ENCODE data around the gene CELSR1.
"Not testable (repeated sequence)": the region's sequence is repeated elsewhere in the genome, so short reads cannot be mapped to it uniquely, and the experiment has no call there.

The CELSR1 gene

GRCh38 chr22:46533070-46533833 is 4.2 kb downstream of the CELSR1 start:
- DNase-seq (ENCODE audit: low spot score), result no peak

- no peak for DNase-seq (ENCODE audit: low spot score)
Measured at GRCh38 chr22:46532416-46532815, 5.0 kb downstream of the CELSR1 start.

GRCh38 chr22:46531581-46532175 is 5.7 kb downstream of the CELSR1 start:
- no peak for DNase-seq (ENCODE audit: low spot score)

GRCh38 chr22:46528121-46528610 is 9.3 kb downstream of the CELSR1 start:
- DNase-seq (ENCODE audit: low spot score), result peak; percentile 98

GRCh38 chr22:46526244-46526839 is 11.1 kb downstream of the CELSR1 start:
- no peak for DNase-seq (ENCODE audit: low spot score)

- DNase-seq (ENCODE audit: low spot score), result no peak
Measured at GRCh38 chr22:46525389-46526243, 11.8 kb downstream of the CELSR1 start.

- DNase-seq (ENCODE audit: low spot score), result no peak
Measured at GRCh38 chr22:46524203-46524740, 13.1 kb downstream of the CELSR1 start.

GRCh38 chr22:46522797-46523196 is 14.6 kb downstream of the CELSR1 start:
- DNase-seq (ENCODE audit: low spot score), result peak; percentile 87

- no peak for DNase-seq (ENCODE audit: low spot score)
Measured at GRCh38 chr22:46521994-46522393, 15.4 kb downstream of the CELSR1 start.

GRCh38 chr22:46520880-46521279 is 16.5 kb downstream of the CELSR1 start:
- no peak for DNase-seq (ENCODE audit: low spot score)

- no peak for DNase-seq (ENCODE audit: low spot score)
Measured at GRCh38 chr22:46519377-46519776, 18.0 kb downstream of the CELSR1 start.

GRCh38 chr22:46518542-46519325 is 18.7 kb downstream of the CELSR1 start:
- no peak for DNase-seq (ENCODE audit: low spot score)

- DNase-seq (ENCODE audit: low spot score), result no peak
Measured at GRCh38 chr22:46518038-46518437, 19.4 kb downstream of the CELSR1 start.

- DNase-seq (ENCODE audit: low spot score), result no peak
Measured at GRCh38 chr22:46517255-46517761, 20.1 kb downstream of the CELSR1 start.

GRCh38 chr22:46516638-46517037 is 20.8 kb downstream of the CELSR1 start:
- DNase-seq (ENCODE audit: low spot score), result no peak

- not testable (repeated sequence) for DNase-seq (ENCODE audit: low spot score)
Measured at GRCh38 chr22:46516112-46516487, 21.3 kb downstream of the CELSR1 start.

GRCh38 chr22:46515208-46516111 is 22.0 kb downstream of the CELSR1 start:
- no peak for DNase-seq (ENCODE audit: low spot score)

- no peak for DNase-seq (ENCODE audit: low spot score)
Measured at GRCh38 chr22:46514592-46515207, 22.7 kb downstream of the CELSR1 start.

GRCh38 chr22:46513908-46514550 is 23.4 kb downstream of the CELSR1 start:
- no peak for DNase-seq (ENCODE audit: low spot score)

All from HuH-7 (cell line).